SJSA1 (cell line): ENCODE data around the gene ZNF484. TPM values are rescaled to one million over a fixed set of nuclear protein-coding genes. Genes with fewer than 3 reads are reported as not detected.

Source experiments
- DNase-seq, 2 experiments: peaks; one replicate each; pipeline ENCODE4 v3.0.0-alpha.2; 2015 to 2020; ENCODE audit warnings: low spot score in 2 of 2, low read depth in 1 of 2
- H3K27ac ChIP-seq: fragments of 250-450 bp; sonication (Bioruptor Pico); 2 replicates; pipeline ENCODE4 v1.5.1; 2020; ENCODE audit warnings: mild to moderate bottlenecking, moderate library complexity
- H3K27me3 ChIP-seq: fragments of 250-450 bp; sonication (Bioruptor Pico); replicated peaks from 2 replicates; pipeline ENCODE4 v1.5.1; 2020; ENCODE audit warnings: mild to moderate bottlenecking, moderate library complexity
- H3K36me3 ChIP-seq: fragments of 250-450 bp; sonication (Bioruptor Pico); 2 replicates; pipeline ENCODE4 v1.5.1; 2020; ENCODE audit warnings: mild to moderate bottlenecking
- H3K4me1 ChIP-seq: fragments of 250-450 bp; sonication (Bioruptor Pico); replicated peaks from 2 replicates; pipeline ENCODE4 v1.6.1; 2021; ENCODE audit warnings: mild to moderate bottlenecking
- H3K4me3 ChIP-seq: fragments of 250-450 bp; sonication (Bioruptor Pico); 2 replicates; pipeline ENCODE4 v1.5.1; 2020; ENCODE audit warnings: mild to moderate bottlenecking
- H3K9me3 ChIP-seq: fragments of 250-450 bp; sonication (Bioruptor Pico); replicated peaks from 2 replicates; pipeline ENCODE4 v1.5.1; 2020; ENCODE audit warnings: mild to moderate bottlenecking
- total RNA-seq: library from RNA; depleted of rRNA; stranded (reverse); fragments of >200 nt; shearing (Covaris generic); gene quantifications from 2 replicates; pipeline ENCODE4 v1.2.3, GENCODE V29; 2014; rRNA removed

Gene ZNF484
- total RNA-seq, 1 experiment from 2014 or later = 9.6 TPM

GRCh38 chr9:92795598-92796336, 82.1 kb downstream of the ZNF484 start:
- Histone ChIP-seq H3K9me3 (no peaks in the 10 kb centered on the region), H3K4me1 (no peaks in the 10 kb centered on the region), H3K27me3 (0 out of 2 replicates have a peak, but pooled peaks cover 5% of the 10 kb centered on the region), H3K36me3 (no peaks in the 10 kb centered on the region), H3K27ac (no peak overlapping the region), H3K4me3 (no peak overlapping the region)
- DNase-seq = no peak

Other genes starting within 250 kb of the ZNF484 start
- 8.5 and 13.2 TPM in 2 replicates for gene IPPK, start 207.9 kb downstream of the ZNF484 start, total RNA-seq
- gene BICD2, start 113.2 kb downstream of the ZNF484 start, total RNA-seq = 60.1 and 67.4 TPM in 2 replicates
- gene FGD3, start 69.5 kb upstream of the ZNF484 start, total RNA-seq = not detected in 2 replicates
- not detected in 2 replicates for gene SUSD3, start 180.7 kb upstream of the ZNF484 start, total RNA-seq
- gene CARD19, start 218.2 kb upstream of the ZNF484 start, total RNA-seq = 33.3 and 41.5 TPM in 2 replicates